ENCODE data around the gene ADRM1. TPM values are rescaled to one million over a fixed set of nuclear protein-coding genes. Genes with fewer than 3 reads are reported as not detected.

Gene ADRM1
- total RNA-seq, 2 experiments from 2014 or later = 97.7 to 103 TPM

DNA sequence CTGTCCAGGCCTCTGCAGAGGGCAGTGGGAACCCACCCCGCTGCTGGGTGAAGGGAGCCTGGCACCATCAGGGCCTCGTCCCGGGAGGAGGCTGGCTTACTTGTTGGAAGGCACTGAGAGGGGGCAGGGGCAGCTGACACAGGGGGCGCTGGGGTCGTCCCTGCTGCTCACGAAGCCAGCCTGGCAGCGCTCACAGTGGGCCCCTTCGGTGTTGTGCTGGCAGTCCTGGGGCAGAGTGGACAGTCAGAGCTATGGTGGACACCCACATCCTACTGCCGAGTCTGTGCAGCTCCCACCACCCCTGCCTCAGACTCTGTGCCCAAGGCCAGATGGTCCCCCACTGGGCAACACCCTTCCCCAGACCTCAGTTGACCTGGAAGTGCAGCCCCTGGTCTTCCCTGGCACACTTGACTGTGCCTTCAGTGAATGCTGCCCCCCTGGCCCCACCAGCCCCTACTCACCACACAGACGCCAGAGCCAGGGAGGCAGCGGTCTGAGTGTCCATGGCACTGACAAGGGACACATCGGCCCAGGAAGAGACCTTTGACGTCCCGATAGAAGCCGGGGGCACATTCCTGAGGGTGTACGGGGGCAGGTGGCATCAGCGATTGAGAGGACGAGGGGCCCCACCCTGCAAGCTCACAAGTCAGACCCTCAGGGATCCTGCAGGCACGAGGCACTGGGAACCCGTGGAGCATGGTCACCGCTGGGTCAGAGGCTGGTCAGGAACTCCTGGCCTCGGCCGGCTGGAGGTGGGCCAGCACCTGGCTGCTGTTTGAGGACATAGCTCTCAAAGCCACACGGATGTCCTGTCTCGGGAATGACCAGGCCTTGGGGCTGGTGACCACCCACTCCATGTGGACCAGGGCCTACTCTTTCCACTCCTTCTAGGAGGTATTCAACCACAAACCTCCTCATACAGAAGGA is 21.4 kb downstream of the ADRM1 start:
- POLR2A ChIA-PET = interaction anchor here (0.6 kb wide), 1 partner anchor 141 kb away, joined by 3 read pairs; no protein-coding TSS in a partner anchor
- ATAC-seq = no peak
- no peak for DNase-seq
- no peak overlapping the region for H3K27ac Mint-ChIP-seq
- CTCF ChIA-PET = no interaction called here
- H3K27me3 Mint-ChIP-seq (ENCODE audit: low read depth) = no peaks in the 10 kb centered on the region
- H3K9me3 Mint-ChIP-seq (ENCODE audit: insufficient read depth) = no peaks in the 10 kb centered on the region
- no peaks in the 10 kb centered on the region for H3K36me3 Mint-ChIP-seq (ENCODE audit: low read depth)
- no peak overlapping the region for H3K4me3 Mint-ChIP-seq
- no peaks in the 10 kb centered on the region for H3K4me1 Mint-ChIP-seq (ENCODE audit: low read depth)

DNA sequence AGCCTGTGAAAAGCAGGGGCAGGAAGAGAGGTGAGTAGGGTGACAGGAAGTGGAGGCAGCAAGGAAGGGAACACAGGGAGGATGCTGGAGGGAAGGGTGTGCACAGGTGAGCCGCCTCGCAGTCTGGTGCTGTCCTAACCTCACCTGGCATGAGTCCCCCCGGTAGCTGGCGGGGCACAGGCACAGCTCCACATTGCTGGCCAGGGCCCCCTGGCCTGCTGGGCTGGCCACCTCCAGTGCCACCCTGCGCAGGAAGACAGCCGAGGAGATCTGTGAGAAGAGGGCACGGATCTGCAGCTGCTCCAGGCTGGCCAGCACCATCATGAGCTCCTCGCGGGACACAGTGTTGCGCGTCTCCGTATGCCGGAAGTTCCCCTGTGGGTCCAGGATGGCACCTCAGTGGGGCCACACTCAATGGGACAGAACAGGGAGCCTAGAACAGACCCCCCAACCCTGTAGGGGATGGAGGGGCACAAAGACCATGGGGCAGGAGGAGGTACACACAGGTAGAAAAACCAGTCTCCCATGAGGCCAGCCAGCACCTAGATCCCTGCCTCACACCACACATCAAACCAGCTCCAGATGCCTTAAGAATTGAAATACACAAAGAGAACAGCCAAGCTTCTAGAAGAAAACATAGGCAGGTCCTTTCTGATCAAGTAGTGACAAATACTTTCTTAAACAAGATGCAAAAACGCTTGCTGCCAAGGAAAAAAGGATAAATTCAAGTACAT is 22.5 kb downstream of the ADRM1 start:
- POLR2A ChIA-PET = no interaction called here
- CTCF ChIA-PET = no interaction called here
- Mint-ChIP-seq H3K4me1 (ENCODE audit: low read depth) (no peaks in the 10 kb centered on the region), H3K27me3 (ENCODE audit: low read depth) (no peaks in the 10 kb centered on the region), H3K27ac (no peak overlapping the region), H3K9me3 (ENCODE audit: insufficient read depth) (no peaks in the 10 kb centered on the region), H3K36me3 (ENCODE audit: low read depth) (no peaks in the 10 kb centered on the region), H3K4me3 (no peak overlapping the region)
- DNase-seq (no peak), ATAC-seq (no peak)

DNA sequence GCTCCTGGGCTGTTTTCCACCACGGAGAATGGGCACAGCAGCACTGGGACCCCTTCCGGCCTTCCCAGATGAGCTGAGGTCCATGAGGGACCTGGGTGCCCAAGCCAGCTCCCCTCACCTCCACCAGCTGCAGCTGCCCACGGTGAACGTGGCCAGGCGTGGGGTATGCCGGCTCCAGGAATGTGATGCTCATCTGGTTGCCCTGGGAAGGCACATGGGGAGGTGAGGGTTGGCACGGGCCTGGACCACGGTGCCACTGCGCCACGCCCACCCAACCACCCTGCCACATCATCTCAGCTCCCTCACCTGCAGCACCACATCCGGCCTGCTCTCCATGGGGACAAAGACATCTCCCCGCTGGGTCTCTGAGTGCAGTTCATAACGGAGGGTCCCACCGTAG is 23.8 kb downstream of the ADRM1 start:
- ChIA-PET POLR2A (no interaction called here), CTCF (no interaction called here)
- DNase-seq (no peak), ATAC-seq (no peak)
- H3K4me3 Mint-ChIP-seq = no peak overlapping the region
- no peak overlapping the region for H3K27ac Mint-ChIP-seq
- no peaks in the 10 kb centered on the region for H3K9me3 Mint-ChIP-seq (ENCODE audit: insufficient read depth)
- H3K27me3 Mint-ChIP-seq (ENCODE audit: low read depth) = no peaks in the 10 kb centered on the region
- H3K4me1 Mint-ChIP-seq (ENCODE audit: low read depth) = no peaks in the 10 kb centered on the region
- H3K36me3 Mint-ChIP-seq (ENCODE audit: low read depth) = no peaks in the 10 kb centered on the region

DNA sequence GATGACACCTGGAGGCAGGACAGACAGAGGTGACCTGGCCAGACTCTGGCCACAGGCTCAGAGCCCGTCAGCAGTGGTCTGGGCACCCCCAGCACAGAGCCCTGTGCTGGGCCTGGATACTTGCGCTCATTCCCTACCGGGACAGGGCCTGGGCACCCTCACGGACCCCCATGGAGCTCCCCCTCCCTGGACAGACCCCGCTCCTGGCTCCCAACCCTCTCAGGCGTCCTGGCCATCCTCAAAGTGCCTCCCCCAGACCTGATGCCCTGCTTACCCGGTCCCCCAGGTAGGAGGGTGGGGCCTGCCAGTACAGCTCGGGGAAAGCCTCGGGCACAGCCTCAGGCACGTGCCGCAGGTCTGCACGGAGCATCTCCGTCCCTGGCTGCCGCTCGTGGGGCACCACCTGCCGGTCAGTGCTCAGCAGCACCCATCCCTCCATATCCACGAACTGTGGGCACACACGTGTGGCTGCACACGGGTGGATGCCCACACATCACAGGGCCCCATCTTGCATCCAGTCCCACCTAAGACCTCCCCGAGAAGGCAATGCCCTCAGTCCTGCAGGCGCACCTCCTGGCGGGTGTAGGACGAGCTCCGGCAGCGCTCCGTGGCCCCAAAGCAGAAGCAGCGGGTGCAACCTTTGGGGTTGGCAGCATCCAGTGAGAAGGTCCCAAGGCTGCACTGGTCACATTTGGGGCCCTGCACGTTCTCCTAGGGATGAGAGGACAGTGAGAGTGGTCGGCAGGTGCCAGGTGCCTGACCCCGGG is 24.3 kb downstream of the ADRM1 start:
- H3K27me3 Mint-ChIP-seq (ENCODE audit: low read depth) = no peaks in the 10 kb centered on the region
- CTCF ChIA-PET = no interaction called here
- H3K9me3 Mint-ChIP-seq (ENCODE audit: insufficient read depth) = no peaks in the 10 kb centered on the region
- no peaks in the 10 kb centered on the region for H3K4me1 Mint-ChIP-seq (ENCODE audit: low read depth)
- DNase-seq (no peak), ATAC-seq (no peak)
- H3K36me3 Mint-ChIP-seq (ENCODE audit: low read depth) = no peaks in the 10 kb centered on the region
- POLR2A ChIA-PET = no interaction called here
- H3K27ac Mint-ChIP-seq = no peak overlapping the region
- H3K4me3 Mint-ChIP-seq = no peak overlapping the region

DNA sequence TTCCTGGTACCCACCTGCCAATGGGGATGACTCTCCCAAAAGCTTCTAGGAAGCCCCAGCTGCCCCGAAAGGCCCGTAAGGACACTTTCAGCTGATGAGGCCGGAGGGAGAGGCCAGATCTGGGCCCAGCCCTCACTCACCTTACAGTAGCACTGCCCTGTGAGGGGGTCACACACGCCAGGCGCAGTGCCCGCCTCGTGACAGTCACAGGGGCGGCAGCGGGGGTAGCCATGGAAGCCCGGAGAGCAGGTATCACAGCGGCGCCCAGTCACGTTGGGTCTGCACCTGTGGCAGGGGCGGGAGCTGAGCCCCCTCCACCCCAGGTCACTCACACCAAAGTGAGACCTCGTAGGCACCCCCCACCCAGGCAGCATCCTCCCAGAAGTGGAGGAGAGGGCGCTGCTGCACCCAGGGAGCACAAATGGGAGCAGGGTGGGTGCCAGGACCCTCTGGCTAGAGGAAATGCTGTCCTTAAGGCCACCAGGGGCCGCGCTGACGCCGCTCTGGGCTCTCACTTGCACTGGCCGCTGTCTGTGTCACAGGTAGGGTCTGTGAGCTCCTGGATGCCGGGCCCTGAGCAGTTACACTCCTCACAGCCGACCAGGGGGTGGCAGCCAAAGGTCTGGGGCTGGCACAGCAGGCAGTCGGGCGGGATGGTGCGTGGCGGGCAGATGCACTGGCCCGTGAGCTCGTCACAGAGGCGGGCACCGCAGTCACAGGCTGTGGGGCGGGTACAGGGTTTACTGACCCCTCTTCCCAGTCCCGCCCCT is 25.1 kb downstream of the ADRM1 start:
- Mint-ChIP-seq H3K27ac (no peak overlapping the region), H3K9me3 (ENCODE audit: insufficient read depth) (no peaks in the 10 kb centered on the region), H3K4me1 (ENCODE audit: low read depth) (no peaks in the 10 kb centered on the region), H3K4me3 (no peak overlapping the region), H3K36me3 (ENCODE audit: low read depth) (no peaks in the 10 kb centered on the region), H3K27me3 (ENCODE audit: low read depth) (no peaks in the 10 kb centered on the region)
- ChIA-PET POLR2A (no interaction called here), CTCF (no interaction called here)
- DNase-seq = no peak
- no peak for ATAC-seq

DNA sequence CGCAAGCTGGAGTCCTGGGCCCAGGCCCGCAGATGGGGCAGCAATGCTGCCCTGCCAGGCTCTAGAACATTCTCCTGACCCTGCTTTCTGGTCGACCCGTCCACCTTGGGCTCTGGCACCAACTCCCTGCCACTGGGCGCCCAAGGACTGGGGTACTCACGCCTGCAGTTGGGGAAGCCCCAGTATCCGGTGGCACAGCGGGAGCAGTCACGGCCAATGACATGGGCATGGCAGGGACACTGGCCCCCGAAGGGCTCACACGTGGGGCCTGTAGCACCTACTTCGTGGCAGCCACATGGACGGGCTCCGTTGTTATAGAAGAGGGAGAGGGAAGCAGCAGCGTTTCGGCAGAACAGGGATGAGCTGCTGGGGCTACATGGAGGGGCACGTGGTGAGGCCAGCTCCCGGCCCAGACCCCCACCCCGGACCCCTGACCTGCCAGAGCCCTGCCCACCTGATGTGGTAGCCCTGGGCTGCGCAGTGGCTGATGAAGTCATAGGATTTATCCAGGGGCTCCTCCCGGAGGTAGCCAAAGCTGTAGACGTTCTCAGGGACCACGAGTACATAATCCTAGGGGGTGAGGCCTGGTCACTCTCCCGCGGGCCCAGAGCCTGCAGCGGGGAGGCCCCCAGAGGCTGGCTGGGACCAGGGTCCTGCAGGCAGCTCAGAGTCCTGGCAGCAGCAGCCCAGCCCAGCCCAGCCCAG is 26.0 kb downstream of the ADRM1 start:
- CTCF ChIA-PET = no interaction called here
- POLR2A ChIA-PET = no interaction called here
- DNase-seq (no peak), ATAC-seq (no peak)
- Mint-ChIP-seq H3K27me3 (ENCODE audit: low read depth) (no peaks in the 10 kb centered on the region), H3K36me3 (ENCODE audit: low read depth) (no peaks in the 10 kb centered on the region), H3K27ac (no peak overlapping the region), H3K9me3 (ENCODE audit: insufficient read depth) (no peaks in the 10 kb centered on the region), H3K4me1 (ENCODE audit: low read depth) (no peaks in the 10 kb centered on the region), H3K4me3 (no peak overlapping the region)

DNA sequence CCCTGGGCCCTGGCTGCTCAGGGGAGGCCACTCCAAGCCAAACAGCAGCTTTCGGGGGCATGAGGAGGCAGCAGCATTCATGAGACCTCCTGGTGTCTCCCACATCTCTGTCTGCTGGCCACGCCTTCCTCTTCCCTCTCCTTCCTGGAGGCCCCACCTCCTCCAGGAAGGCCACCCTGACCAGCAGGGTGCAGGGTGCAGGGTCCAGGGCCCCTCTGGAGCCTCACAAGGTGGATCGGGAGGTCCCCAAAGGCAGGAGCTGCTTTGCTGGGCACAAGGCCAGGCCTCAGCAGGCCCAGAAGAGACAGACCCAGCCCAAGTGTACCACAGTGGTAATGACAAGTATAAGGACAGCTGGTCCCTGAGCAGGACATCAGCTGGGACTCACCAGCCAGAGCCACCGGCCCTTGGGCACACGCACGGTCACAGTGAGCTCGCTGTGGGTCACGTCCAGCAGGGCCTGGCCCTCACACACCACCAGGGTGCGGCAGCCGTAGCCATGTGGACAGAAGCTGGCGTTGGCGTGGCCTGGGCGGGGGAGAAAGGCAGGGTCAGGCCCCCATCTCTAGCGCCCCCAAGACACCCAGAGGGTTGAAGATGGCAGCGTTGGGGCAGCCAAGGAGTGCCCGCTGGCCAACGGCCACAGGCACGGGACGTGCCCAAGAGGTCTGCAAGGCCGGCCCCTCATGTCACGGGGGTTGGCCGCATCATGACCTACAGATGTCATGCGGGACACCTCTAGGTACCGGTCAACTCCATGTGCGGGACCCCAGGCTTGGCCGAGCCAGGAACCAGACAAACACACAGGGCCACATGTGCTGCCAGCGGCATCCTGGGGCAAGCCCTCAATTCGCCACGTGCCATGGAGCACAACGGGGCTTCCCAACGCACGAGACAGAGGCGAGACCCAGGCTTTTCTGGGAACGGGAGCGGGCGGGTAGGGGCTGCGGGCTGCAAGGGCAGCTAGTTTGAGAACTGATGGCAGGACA is 26.9 kb downstream of the ADRM1 start:
- POLR2A ChIA-PET = interaction anchor here (0.6 kb wide), 1 partner anchor 10 kb away, joined by 3 read pairs; no protein-coding TSS in a partner anchor
- H3K4me1 Mint-ChIP-seq (ENCODE audit: low read depth) = no peaks in the 10 kb centered on the region
- no peak for ATAC-seq

DNA sequence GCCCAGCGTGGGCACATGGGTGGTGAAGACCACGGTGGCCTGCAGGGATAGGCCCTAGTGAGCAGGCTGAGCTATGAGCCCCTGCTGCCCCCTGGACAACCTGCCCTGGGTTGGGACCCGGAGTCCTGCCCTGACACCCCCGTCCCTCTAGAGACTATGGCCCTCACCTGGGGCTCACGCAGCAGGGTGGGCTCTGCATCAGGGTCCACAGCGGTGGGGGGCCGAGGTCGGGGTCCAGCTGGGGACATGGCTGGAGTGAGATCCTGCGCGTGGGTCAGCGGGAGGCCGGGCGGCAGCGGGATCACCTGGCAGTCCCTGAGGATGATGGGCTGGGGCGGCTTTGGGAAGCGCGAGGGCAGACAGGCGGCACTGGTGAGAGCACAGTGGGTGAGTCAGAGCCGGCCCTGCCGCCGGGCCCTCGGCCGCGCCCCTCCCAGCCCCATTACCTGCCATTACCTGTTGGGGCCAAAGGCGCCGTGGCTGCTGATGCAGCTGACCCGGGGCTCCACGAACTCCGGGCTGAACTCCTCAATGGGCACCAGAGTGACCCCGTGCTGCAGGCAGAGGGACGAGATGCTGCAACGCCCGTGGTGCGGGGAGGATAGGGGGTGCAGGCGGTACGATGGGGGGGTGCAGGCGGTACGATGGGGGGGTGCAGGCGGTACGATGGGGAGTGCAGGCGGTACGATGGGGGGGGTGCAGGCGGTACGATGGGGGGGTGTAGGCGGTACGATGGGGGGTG is 27.9 kb downstream of the ADRM1 start:
- Mint-ChIP-seq H3K4me3 (no peak overlapping the region), H3K9me3 (ENCODE audit: insufficient read depth) (no peaks in the 10 kb centered on the region), H3K4me1 (ENCODE audit: low read depth) (no peaks in the 10 kb centered on the region), H3K27ac (no peak overlapping the region), H3K27me3 (ENCODE audit: low read depth) (no peaks in the 10 kb centered on the region), H3K36me3 (ENCODE audit: low read depth) (no peaks in the 10 kb centered on the region)
- ChIA-PET POLR2A (interaction anchor here (0.6 kb wide), 1 partner anchor 9 kb away, joined by 3 read pairs; no protein-coding TSS in a partner anchor), CTCF (no interaction called here)
- no peak for ATAC-seq
- no peak for DNase-seq

More for the DNA sequence above, 26.9 kb downstream of the ADRM1 start:
- no peak for DNase-seq
- Mint-ChIP-seq H3K27ac (no peak overlapping the region), H3K4me3 (no peak overlapping the region), H3K36me3 (ENCODE audit: low read depth) (no peaks in the 10 kb centered on the region), H3K27me3 (ENCODE audit: low read depth) (no peaks in the 10 kb centered on the region), H3K9me3 (ENCODE audit: insufficient read depth) (no peaks in the 10 kb centered on the region)
- CTCF ChIA-PET = no interaction called here

DNA sequence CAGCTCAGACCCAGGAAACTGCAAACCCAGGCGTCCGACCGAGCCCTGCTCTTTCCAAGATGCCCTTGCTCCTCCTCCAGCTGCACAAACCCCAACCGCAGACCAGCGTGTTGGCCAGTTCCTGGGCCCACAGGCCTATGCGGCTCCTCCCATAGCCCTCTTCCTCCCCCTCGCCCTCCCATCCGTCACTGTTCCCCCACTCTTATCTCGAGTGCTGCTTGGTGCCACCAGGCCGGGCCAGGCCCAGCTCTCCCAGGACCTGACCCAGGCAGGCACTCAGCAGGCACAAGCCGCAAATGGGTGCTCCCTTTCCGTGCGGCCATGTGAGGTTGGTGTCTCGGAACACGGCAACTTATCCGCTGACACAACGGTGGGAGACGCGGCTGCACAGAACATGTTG is 28.6 kb downstream of the ADRM1 start:
- no peaks in the 10 kb centered on the region for H3K9me3 Mint-ChIP-seq (ENCODE audit: insufficient read depth)
- ChIA-PET CTCF (no interaction called here), POLR2A (no interaction called here)

DNA sequence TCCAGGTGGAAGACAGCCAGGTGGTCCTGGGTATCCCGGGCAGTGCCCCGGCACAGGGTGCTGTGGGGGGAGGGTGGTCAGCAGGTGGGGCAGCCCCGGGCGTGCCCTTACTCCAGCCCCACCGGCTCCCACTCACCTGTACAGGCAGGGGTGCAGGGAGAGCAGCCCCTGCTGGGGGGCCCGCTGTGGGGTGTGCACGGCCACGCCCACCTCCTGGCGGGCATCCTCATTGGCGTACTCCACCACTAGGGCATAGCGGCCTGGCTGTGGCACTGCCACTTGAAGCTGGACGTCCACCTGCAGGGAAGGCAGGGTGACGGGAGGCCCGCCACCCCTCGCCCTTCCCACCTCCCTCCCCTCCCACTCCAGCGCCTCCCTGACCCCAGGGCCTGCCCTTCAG is 29.6 kb downstream of the ADRM1 start:
- ChIA-PET POLR2A (interaction anchor here (0.7 kb wide), 1 partner anchor 64 kb away, joined by 3 read pairs; no protein-coding TSS in a partner anchor), CTCF (no interaction called here)
- ATAC-seq = no peak
- Mint-ChIP-seq H3K4me1 (ENCODE audit: low read depth) (no peaks in the 10 kb centered on the region), H3K4me3 (no peak overlapping the region), H3K36me3 (ENCODE audit: low read depth) (no peaks in the 10 kb centered on the region), H3K9me3 (ENCODE audit: insufficient read depth) (no peaks in the 10 kb centered on the region), H3K27me3 (ENCODE audit: low read depth) (peaks cover 3% of the 10 kb centered on the region), H3K27ac (no peak overlapping the region)
- DNase-seq = no peak

More for the DNA sequence above, 28.6 kb downstream of the ADRM1 start:
- H3K4me1 Mint-ChIP-seq (ENCODE audit: low read depth) = no peaks in the 10 kb centered on the region
- DNase-seq (no peak), ATAC-seq (no peak)
- no peak overlapping the region for H3K27ac Mint-ChIP-seq
- H3K27me3 Mint-ChIP-seq (ENCODE audit: low read depth) = no peaks in the 10 kb centered on the region
- no peaks in the 10 kb centered on the region for H3K36me3 Mint-ChIP-seq (ENCODE audit: low read depth)
- no peak overlapping the region for H3K4me3 Mint-ChIP-seq
